GM10248 (cell line): Measurements from ENCODE around the gene VGLL4.
"Not testable (repeated sequence)": the region's sequence is repeated elsewhere in the genome, so short reads cannot be mapped to it uniquely, and the experiment has no call there.

Experiments
- CTCF ChIA-PET: fragments of 300-600 bp; sonication (Branson Sonifier 250); formaldehyde crosslinking; extraction: SDS; loops from one replicate; lab custom pipeline; 2021; ENCODE audit warnings: antibody characterized with exemption; lab: Yijun Ruan, JAX
- POLR2A ChIA-PET: fragments of 350-650 bp; sonication (Branson Sonifier 250); formaldehyde crosslinking; extraction: SDS; loops from one replicate; lab custom pipeline; 2020; ENCODE audit warnings: antibody characterized with exemption; lab: Yijun Ruan, JAX
- DNase-seq: peaks from one replicate; pipeline ENCODE4 v3.0.0; 2012; ENCODE audit errors: extremely low spot score
- CTCF ChIP-seq: IDR thresholded peaks from 2 replicates; pipeline ENCODE4 v1.5.1; 2012; ENCODE audit warnings: mild to moderate bottlenecking, low read depth; ENCODE audit errors: extremely low read depth, missing control alignments, control extremely low read depth

Gene VGLL4

GRCh38 chr3:11522953-11523571 is 120.7 kb downstream of the VGLL4 start:
- no peak for TF ChIP-seq CTCF
- DNase-seq = no peak
- ChIA-PET POLR2A (no interaction called here), CTCF (no interaction called here)

GRCh38 chr3:11522398-11522715 is 121.4 kb downstream of the VGLL4 start:
- ChIA-PET CTCF (no interaction called here), POLR2A (no interaction called here)
- no peak for TF ChIP-seq CTCF
- no peak for DNase-seq

GRCh38 chr3:11521167-11521566 is 122.5 kb downstream of the VGLL4 start:
- ChIA-PET CTCF (no interaction called here), POLR2A (no interaction called here)
- TF ChIP-seq CTCF = no peak
- DNase-seq = no peak

- ChIA-PET POLR2A (no interaction called here), CTCF (no interaction called here)
- no peak for TF ChIP-seq CTCF
- no peak for DNase-seq
These were observed 126.1 kb downstream of the VGLL4 start for GRCh38 chr3:11517601-11518000.

GRCh38 chr3:11514191-11514821 is 129.4 kb downstream of the VGLL4 start:
- ChIA-PET CTCF (interaction anchor here (0.6 kb wide), 1 partner anchor 54 kb away, joined by 3 read pairs; no protein-coding TSS in a partner anchor), POLR2A (no interaction called here)

GRCh38 chr3:11513817-11514135 is 129.9 kb downstream of the VGLL4 start:
- TF ChIP-seq CTCF = no peak
- DNase-seq = no peak
- ChIA-PET POLR2A (no interaction called here), CTCF (interaction anchor here (0.6 kb wide), 1 partner anchor 54 kb away, joined by 3 read pairs; no protein-coding TSS in a partner anchor)

More at GRCh38 chr3:11514191-11514821, 129.4 kb downstream of the VGLL4 start:
- no peak for TF ChIP-seq CTCF
- DNase-seq = no peak

GRCh38 chr3:11513125-11513816 is 130.4 kb downstream of the VGLL4 start:
- not testable (repeated sequence) for DNase-seq

GRCh38 chr3:11511606-11512005 is 132.1 kb downstream of the VGLL4 start:
- DNase-seq, CTCF ChIA-PET, POLR2A ChIA-PET: not testable (repeated sequence)

More at GRCh38 chr3:11513125-11513816, 130.4 kb downstream of the VGLL4 start:
- CTCF ChIA-PET, POLR2A ChIA-PET: not testable (repeated sequence)
